ENCODE data around the gene SRI. TPM values are rescaled to one million over a fixed set of nuclear protein-coding genes. Genes with fewer than 3 reads are reported as not detected.

The SRI gene
- total RNA-seq: 42.0 and 59.5 TPM in 2 replicates

GRCh38 chr7:88219781-88220747, at the start of gene SRI:
Gene SRI, minus strand, starts transcription at chr7:88220038. Its CDS starts 12 bp downstream, at chr7:88220026.

Other genes with a start within 250 kb of the SRI start
- under 0.01 TPM in 1 of 2 replicates, not detected in the other for gene STEAP4, start 86.9 kb upstream of the SRI start, total RNA-seq